NCI-H1417 (cell line): ENCODE measurements around the gene PLA2G2F.
A peak's percentile ranks its signal among the peaks of the same experiment; 100 is the strongest.

Experiments used
- DNase-seq, 3 experiments: peaks; one replicate each; lab custom pipeline; 2025; lab: John Stamatoyannopoulos, UW

The PLA2G2F gene

DNA sequence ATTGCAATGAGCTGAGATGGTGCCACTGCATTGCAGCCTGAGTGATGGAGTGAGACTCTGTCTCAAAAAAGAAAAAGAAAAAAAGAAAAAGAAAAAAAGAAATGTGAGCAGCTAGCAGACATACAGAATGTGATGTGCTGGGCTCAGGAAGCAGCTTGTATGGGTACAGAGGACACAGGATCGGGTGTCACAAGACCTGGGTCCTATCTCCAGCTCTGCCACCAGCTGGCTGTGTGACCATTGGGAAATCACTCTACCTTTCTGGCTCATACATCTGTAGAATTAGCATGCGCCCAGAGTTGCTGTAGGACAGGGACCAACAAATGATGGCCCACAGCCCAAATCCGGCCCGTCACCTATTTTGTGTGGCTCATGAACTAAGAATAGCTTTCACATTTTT lies 50.5 kb downstream of the PLA2G2F start:
- no peak for DNase-seq

DNA sequence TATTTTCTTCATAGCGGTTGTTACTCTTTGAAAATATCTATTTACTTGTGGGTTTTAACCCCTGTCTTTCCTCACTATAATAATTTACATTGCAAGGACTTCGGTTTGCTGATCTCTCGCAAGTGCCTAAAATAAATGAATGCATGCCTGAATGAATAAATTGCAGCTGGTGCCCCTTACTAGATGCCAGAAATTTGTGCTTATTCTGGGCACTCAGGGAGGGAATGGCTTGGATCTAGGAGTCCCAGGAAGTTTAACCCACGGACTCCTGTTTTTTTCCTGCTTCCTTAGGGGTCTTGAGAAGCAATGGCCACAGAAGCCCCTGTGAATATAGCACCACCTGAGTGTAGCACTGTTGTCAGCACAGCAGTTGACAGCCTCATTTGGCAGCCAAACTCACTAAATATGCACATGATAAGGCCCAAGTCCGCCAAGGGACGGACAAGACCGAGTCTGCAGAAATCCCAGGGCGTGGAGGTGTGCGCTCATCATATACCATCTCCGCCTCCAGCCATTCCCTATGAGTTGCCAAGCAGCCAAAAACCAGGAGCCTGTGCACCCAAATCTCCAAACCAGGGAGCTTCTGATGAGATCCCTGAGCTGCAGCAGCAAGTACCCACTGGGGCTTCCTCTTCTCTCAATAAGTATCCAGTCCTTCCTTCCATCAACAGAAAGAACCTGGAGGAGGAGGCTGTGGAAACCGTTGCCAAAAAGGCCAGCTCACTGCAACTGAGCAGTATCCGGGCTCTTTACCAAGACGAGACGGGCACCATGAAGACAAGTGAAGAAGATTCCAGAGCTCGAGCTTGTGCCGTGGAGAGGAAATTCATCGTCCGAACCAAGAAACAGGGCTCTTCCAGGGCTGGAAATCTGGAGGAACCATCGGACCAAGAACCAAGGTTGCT lies 51.4 kb downstream of the PLA2G2F start:
- DNase-seq: no peak

DNA sequence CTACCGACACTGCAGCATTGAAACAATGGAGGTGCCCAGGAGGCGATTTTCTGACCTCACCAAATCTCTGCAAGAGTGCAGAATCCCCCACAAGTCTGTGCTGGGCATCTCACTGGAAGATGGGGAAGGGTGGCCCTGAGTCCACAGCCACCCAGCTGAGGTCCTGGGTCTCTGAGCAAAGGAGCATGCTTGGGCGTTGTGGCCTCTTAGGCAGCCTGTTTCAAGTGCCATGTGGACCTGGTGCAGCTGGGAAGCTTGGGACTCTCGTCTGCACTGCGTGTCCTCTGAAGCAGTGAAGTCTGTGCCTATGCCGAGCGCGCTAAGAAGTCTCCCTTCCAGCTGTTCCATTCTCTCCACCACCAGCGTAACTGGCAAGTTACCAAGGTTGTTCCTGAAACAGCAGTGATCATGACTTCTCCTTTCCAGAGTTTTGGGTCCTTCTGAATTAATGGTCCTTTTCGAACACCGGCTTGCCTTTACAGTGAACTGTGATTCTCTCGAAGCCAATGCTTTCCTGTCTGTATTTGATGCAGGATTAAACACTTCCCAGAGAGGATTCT lies 52.2 kb downstream of the PLA2G2F start:
- DNase-seq: no peak

DNA sequence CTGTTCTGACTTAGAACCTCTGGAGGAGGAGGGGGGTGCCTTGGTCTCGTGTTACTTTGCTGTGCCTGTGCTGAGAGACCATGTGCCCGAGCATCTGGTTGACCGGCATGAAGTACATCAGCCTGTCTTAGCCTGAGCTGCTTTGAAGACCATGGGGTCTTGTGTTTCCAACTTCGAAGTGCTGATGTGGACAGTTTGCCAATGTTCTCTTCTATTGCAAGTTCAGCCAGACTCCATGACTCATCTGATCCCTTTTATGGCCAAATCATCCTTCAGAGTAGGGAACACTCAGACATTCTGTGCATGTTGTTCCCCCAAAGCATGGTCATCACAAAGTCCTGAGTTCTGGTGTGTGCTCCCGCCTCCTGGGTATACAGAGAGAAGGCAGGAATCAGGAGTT lies 53.2 kb downstream of the PLA2G2F start:
- DNase-seq: no peak

DNA sequence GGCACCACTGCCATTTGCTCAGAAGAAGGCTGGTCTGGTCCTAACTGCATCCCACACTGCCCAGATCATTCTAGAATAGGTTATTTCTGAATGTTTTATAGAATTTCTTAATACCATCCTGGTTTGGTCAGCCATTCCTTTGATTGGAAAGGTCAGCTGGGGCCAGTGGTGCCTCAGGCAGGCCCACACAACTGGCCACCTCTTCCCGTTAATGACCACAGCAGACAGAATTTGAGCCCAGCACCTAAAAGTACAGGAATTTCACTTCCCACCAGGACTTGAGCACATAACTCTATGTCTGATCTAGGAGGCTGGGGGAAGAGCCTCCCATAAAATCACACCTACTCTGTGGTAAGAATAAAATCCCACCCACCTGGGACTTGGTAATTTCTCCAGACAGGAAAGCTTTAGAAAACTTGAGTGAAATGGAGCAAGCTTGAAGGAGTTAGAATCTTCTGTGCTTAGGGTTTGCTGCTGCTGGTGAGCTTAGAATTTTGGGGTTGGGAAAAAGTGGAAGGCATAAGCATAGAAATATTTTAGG lies 53.8 kb downstream of the PLA2G2F start:
- no peak for DNase-seq

DNA sequence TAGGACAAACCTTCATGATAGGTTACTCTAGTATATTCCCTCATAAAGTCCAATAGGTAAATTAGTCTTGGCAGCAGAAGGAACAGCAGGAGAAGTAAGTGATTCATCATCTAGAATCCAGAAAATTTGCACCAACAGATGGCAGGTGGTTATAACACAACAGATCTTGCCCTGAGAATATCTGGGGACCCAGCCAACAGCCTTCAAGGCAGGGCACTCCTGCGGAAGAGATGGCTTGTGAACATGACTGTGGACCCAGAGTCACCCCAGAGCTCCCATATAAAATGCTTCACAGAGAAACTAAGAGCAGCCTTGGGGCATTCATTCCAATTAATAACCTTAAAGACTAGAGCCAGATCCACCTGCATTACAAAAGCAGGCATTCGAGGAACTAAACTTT lies 55.1 kb downstream of the PLA2G2F start:
- no peak for DNase-seq

DNA sequence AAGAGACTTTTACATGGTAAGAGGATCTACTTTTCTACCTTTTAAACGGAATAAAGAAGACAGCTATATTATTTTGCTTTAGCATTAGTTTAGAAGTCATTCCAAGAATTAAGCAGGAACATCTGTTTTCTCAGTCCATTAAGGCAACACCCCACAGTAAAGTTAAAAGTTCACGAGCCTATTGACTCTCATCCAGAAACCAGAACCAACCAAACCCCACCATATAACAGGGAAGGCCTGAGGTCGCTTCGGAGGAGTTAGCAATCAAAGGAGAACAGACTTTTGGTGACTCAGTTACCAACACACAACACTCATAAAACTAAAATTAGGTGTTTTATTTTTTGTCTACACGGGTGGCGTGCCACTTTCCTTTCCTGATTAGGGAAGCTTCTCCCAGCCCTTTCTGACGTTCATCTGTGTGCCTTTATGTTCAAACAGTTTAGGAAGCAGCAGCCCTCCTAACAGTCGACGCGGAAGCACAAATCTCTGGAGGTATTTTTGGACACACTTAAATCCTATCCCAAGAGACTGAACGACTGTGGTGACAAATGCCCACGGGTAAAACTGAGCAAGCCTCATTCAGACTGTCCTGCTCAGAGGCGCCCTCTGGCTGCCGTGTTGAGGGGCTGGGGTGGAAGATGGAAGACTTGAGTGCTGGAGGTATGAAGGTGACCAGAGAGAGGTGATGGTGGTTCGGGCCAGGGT lies 55.8 kb downstream of the PLA2G2F start:
- DNase-seq: peak; percentile 17 to 58 (median 47)

DNA sequence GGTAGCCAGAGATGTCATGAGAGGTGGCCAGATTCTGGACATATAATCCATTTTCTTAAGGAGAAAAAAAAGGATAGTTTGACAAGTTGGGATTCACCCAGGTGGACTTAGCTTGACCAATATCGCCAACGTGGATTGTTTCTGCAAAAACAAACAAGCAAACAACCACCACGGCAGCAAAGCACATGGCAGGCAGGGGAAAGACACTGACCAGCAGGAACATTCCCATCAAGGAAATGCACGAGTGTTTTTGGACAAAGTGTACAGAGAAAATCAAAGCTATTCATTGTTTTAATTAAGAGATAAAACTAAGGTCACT lies 56.3 kb downstream of the PLA2G2F start:
- DNase-seq: no peak

DNA sequence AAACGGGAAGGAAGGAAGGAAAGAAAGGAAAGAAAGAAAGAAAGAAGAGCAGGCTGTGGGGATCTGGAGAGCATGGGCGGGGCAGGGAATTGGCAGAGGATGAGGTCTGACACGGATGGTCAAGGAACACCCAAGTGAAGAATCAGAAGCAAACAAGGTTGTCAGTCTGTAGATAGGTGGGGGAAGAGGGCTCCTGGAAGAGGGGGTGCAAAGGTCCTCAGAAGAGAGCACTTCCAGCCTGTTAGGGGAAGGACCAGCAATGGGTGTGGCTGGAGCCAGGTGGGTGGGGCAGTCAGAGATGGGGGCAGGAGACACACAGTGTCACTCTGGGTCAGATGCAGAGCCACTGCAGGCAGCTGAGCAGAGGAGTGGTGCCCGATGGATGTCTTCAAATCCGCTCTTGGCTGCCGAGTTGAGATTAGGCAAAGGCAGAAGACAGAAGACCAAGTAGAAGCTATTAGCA lies 58.2 kb downstream of the PLA2G2F start:
- DNase-seq: no peak

DNA sequence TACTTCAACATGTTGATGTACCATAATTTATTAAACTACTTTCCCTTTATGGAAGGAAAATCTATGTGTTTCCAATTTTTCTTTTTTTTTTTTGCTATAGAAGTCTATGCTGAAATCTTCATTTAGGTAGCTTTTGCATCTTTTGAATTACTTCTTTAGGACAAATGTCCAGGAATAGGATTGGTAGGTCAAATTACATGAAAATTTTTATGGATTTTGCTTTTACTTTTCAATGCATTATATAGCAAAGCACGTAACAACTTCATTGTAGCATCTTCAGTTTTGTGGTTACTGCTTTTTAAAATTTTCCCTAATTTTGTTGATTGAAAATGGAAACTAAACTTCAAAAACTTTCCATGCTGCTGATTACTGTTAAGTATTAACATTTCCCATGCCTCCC lies 59.2 kb downstream of the PLA2G2F start:
- no peak for DNase-seq

DNA sequence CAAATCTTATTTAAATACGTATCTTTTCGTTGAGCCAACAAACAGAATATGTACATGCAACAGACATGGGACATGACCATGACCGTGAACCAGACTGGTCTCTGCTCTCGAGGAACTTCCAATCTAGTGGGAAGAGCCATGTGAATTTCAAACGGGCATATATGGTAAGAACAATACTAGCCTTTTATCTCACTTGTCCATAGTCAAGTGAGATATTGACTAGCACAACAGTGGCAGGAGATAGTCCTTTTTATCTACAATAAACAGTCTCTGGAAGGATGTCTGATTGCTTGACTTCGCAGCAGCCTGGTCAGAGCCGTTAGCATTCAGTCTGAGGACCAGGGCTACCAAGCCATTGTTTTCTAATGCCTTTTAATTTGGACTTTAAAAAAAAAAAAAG lies 59.8 kb downstream of the PLA2G2F start:
- DNase-seq: no peak

DNA sequence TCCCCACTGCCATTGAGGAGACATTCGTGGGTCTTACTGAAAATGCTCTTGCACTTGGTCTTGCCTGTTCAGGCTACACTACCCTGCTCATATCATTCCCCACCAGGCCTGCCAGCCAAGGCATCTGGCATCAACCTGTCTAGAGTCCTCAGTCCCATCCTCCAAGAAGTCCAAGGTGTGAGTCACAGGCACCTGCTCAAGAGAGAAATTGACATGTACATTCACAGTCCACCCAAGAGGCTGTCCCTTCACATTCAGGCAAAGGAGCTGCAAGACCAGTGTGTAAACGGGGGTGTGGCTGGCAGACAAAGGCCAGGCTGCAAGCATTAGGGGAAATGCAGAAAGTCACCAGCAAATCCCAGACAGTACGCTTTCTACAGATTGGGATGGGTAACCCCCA lies 60.3 kb downstream of the PLA2G2F start:
- no peak for DNase-seq

DNA sequence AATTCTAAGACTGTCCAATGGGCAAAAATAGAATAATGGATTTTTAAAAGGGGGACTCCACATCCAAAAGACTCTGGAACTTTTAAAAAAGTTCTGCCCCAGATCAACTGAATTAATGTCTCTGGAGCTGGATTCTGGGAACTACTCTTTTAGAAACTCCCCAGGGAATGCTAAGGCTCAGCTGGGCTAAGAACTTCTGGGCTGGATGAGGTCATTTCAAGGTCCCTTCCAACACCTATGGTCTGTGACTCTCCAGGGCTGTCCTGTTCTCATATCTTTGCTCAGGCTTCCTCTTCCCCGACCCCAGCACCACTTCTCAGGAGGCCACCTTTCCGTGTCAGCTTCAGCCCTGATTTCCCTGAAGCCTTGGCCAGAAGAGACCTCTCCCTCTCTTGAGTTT lies 60.7 kb downstream of the PLA2G2F start:
- no peak for DNase-seq
